NCI-H2196 (cell line): ENCODE results near the gene PGGHG.
A peak's percentile ranks its signal among the peaks of the same experiment; 100 is the strongest.
"Not testable (repeated sequence)": the region's sequence is repeated elsewhere in the genome, so short reads cannot be mapped to it uniquely, and the experiment has no call there.

Experiments used
- DNase-seq: peaks from one replicate; lab custom pipeline; 2025; ENCODE audit not compliant: unreplicated experiment; lab: John Stamatoyannopoulos, UW

PGGHG gene

GRCh38 chr11:297586-298405 lies 8.9 kb downstream of the PGGHG start:
- DNase-seq, result no peak

DNA sequence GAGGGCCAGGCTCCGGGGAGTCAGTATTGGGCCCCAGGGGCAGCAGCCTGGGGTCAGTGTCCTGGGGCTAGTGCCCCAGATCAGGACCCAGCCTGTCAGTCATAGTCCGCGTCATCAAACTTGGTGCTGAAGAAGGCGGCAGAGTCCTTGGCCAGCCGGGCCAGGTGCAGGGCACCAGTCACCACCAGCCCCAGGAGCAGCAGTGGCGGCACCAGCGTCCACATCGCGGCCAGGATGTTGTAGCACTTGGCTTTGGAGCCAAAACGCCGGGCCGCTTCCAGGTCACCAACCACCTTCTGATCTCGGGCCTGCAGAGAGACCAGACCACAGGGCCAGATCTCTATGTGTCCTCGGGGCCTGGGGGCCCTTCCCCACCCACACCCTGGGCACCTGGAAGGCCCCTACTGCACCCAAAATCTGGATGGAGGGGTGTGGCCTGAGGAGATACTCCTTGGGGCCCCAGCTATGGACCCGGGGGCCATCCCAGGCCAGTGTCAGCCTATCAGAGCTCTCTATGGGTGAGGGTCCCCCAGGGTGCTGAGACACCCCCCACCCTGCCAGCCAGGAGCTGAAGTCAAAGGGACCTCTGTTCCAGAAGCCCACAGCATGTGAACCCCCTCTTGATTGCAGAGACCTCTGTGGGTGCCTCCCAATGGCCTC lies 9.6 kb downstream of the PGGHG start:
- DNase-seq, result no peak

DNA sequence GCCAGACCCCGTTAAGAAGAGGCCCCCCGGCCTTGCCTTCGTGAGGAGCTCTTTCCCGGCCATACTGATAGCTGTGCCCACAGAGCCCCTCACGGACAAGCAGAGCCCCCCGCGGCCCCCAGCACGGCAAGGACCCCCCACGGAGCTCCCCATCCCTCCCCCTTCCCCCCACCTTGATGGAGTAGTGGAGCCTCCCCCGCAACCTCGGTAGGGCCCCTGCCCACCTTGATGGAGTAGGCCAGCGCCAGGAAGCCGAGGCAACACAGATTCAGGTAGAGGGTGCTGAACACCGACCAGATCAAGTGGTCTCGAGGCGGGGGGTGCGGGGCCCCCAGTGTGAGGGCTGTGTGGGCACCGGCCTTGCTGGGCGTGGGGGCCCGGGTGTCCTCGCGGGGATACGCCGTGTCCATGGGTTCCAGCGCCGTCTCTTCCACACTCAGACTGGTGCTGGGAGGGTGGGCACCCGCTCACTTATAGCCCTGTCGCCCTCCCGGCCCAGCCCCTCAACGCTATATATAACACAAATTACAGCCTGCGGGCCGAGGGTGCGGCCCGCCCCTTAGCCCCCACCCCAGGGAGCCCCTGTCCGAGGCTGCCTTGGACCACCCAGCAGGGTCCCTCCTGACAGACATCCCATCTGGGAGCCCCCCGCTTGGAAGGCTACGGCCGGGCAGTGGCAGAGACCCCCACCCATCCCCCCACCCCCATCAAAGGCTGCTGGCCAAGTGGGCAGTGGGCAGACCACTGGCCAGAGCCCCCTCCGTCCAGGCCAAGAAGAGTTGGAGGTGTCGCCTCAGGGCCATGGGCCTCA lies 10.4 kb downstream of the PGGHG start, which contains the start of gene IFITM5:
Gene IFITM5, minus strand, starts transcription at position 446 of the 811 bp plus-strand sequence. Its CDS starts 36 bp downstream, at position 410.
- no peak for DNase-seq

DNA sequence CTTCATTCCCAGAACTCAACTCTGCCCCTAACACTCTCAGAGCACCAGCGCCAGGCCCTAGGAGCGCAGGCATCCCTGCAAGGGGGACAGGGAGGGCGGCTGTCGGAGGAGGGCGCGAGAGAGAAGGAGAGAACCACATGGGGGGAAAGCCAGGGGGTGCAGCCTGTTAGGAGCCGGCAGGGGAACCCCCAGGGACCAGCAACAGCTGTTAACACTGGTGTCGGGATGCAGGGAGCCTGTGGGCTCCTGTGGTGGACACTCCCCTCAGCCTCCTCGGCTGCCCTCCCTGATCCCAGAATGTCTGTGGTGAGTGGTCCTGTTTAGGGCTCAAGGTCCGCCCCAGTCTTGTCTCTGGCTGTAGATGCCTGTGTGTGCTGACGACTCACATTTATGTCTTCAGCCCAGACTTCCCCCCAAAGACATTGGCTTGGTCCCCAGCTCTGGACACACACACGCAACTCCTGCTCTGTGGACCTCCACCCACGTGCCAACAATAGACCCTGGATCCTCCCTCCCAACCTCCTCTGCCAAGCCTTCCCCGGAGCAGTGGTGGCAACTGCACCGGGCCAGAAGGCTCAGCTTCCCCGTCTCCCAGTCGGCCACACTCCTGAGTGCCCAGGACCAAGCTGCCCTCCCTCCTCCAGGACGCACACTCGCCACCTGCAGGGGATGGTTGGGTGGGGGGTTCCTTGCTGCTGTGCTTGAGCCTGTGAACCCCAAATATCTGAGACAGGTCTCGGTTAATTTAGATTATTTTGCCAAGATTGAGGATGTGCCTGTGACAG lies 11.2 kb downstream of the PGGHG start:
- no peak for DNase-seq

- no peak for DNase-seq
Observed at GRCh38 chr11:303363-303762, 14.4 kb downstream of the PGGHG start.

DNA sequence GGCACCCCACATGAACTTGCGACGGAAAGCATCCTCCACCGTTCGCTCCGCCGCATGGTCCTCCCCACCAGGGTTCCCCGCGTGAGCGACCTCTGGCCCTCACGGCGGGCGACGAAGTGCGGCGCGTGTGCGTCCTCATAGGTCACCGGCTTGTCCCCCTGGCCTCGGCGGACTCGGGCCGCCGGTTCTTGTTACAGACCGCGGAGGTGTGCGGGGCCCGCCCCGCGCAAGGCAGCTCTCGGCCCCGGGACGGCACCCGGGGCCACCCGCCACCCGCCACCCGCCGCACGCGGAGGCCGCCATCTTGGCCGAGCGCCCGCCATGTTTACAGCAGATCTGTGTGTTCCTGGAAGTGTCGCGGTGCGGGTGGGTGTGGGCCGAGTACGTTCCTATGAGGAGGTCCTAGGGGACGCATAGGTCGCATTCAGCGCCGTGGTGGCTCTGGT lies 15.2 kb downstream of the PGGHG start:
- no peak for DNase-seq

GRCh38 chr11:304915-305843 lies 16.3 kb downstream of the PGGHG start:
- DNase-seq, result peak; percentile 62

DNA sequence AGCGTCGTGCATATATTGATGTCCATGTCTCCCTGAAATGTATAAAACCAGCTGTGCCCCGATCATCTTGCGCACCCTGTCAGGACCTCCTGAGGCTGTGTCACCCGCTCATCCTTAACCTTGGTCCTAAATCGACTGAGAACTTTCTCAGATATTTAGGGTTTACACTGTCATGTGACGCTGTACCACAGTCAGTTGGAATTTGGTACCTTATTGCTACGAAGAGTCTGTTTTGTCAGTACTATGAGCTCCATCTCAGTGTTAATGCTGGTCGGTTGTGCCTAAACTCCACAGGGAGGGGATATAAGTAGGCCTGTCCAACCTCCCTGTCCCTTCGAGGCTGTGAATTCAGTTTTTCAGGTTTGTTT lies 16.9 kb downstream of the PGGHG start:
- no peak for DNase-seq

DNA sequence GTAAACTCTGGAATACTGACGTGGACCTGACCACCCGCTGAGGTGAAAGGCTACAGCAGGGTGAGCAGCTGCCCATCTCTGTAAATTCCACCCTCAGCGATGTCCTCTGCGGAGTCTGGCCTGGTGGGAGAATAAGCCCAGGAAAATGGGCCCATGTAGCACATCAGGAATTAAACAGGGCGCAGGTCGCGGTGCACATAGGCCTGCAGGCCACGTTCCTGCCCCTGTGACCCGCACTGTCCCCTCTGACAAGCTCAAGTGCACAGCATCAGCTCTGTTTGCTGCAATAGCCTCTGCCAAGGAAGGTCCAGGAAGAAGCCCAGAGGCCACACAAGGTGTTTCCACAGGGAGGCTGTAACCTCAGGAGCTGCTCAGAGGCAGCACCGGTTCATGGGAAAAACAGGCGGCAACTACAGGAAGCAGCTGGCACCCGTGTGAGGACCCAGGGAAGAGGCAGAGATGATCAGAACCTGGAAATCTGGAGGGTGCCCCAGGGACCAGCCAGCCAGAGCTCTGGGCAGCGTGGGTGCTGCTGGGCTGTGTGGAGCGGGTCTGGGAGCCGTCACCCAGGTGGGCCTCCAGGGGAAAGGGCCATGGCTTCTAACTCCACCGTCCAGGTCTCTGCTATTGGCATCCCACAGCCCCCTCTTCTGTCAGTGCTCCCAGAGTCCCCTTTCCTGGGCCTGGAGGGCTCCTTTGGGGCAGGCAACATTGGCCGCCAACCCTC lies 17.9 kb downstream of the PGGHG start:
- no peak for DNase-seq

DNA sequence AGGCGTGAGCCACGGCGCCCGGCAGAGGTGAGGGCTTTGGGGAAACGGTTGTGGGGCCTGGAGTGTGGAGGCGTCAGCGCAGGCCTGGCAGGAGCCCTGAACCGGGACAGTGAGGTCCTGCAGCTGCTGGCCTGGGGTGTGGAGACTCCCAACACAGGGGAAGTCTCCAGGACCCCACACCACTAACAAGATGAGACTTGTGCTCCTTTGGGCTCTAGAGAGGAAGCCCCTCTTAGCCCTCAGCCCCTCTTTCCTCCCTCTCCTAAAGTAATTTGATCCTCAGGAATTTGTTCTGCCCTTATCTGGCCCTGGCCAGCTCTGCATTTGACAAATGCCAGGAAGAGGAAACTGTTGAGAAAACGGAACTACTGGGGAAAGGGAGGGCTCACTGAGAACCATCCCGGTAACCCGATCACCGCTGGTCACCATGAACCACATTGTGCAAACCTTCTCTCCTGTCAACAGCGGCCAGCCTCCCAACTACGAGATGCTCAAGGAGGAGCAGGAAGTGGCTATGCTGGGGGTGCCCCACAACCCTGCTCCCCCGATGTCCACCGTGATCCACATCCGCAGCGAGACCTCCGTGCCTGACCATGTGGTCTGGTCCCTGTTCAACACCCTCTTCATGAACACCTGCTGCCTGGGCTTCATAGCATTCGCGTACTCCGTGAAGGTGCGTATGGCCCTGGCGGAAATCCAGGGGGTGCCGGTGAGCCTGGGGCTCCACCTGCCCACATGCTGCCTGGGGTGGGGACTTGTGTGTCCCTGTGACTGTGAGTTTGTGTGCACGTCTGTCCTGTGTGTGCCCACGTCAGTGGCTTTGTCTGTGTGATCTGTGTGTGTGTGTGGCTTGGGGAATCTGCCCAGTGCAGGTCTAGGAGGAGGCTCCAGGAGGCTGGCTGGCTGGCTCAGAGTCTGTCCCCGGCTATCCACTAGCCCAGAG lies 19.1 kb downstream of the PGGHG start, which contains the start of gene IFITM2:
Gene IFITM2, plus strand, starts transcription at position 51 of the 943 bp plus-strand sequence. Its CDS starts 377 bp downstream, at position 428.
- DNase-seq, result peak; percentile 58

DNA sequence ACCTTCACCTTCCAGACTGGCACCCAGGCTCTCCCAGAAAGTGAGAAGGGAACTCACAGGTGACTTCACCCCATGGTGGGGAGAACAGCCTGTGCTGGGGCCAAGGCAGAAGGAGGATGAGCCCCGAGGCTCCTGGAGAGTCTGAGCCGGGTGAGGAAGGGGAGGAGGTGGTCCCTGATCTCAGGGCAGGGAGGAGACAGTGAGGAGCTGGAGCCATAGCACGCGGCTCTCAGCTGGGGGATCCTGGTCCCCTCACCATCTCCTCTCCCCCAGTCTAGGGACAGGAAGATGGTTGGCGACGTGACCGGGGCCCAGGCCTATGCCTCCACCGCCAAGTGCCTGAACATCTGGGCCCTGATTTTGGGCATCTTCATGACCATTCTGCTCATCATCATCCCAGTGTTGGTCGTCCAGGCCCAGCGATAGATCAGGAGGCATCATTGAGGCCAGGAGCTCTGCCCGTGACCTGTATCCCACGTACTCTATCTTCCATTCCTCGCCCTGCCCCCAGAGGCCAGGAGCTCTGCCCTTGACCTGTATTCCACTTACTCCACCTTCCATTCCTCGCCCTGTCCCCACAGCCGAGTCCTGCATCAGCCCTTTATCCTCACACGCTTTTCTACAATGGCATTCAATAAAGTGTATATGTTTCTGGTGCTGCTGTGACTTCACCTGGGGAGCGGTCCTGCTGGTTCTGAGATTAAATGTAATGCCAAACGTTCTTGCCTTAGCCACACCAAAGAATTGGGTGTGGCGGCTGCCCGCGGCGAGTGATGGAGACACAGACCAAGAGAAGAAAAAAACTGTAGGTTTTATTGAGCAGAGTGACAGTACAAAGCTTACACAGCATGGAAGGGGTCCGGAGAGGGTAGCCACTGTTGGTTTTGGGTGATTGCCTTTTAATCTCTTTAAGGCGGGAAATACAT lies 20.1 kb downstream of the PGGHG start:
- not testable (repeated sequence) for DNase-seq

DNA sequence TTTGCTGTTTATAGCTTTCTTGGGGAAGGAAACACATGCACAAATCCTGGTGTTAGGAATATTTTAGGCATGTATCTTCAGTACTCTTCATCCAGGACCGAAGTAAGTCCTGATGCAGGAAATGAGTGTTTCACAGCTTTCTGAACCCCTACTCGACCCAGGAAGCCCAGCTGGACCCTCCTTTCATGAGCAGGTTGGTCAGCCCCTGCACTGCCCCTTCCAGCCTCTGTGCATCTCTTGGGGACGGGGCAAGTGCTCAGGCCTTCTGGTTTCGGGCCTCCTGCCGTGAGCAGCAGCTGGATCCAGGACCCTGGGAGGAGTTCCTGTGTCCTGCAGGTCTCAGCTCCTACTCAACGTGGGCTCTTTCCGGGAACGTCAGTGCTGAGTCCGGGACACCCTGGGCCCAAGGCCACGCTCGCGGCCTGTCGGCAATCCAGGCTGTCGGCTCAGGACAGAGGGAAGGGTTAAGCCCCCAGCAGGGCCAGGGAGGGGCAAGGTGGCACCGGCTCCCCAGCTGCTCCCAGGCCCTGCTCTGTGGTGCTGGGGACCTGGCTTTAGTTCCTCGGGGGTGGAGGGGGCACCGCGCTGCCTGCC lies 21.1 kb downstream of the PGGHG start:
- not testable (repeated sequence) for DNase-seq

- not testable (repeated sequence) for DNase-seq
Observed at GRCh38 chr11:311013-311748, 22.3 kb downstream of the PGGHG start.

GRCh38 chr11:312092-312816 lies 23.3 kb downstream of the PGGHG start:
- DNase-seq, result no peak

DNA sequence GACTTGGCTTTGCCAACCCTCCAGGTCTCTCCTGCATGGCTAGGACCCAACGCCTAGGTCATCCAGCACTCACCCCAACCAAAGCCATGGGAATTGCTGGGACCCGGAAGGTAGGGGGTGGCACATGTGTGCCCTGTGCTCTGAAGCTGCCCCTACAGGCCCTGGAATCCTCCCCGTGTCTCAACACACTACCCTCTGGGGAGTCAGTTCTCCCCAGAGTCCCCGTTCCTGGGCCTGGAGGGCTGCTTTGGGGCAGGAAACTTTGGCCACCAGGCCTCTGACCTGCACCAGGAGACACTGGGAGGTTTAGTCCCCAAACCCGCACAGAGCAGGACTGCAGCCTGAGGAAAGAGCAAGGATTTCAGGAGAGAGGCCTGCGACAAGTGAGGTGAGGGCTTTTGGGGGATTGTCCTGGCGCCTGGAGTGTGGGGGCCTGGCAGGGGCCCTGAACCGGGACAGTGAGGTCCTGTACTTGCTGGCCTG lies 24.4 kb downstream of the PGGHG start:
- DNase-seq, result no peak
